GM12801 (cell line): ENCODE measurements around the gene STAB2.

Source experiments
- CTCF ChIP-seq: IDR thresholded peaks from one replicate; pipeline ENCODE4 v1.5.1; 2011; ENCODE audit warnings: control low read depth; ENCODE audit not compliant: insufficient read length; ENCODE audit errors: extremely low read depth

The STAB2 gene

GRCh38 chr12:103782399-103782798, 195.3 kb downstream of the STAB2 start:
- no peak for TF ChIP-seq CTCF

- TF ChIP-seq CTCF = no peak
Measured at GRCh38 chr12:103783744-103784664, 196.9 kb downstream of the STAB2 start.

- no peak for TF ChIP-seq CTCF
Measured at GRCh38 chr12:103785243-103786031, 198.4 kb downstream of the STAB2 start.

- TF ChIP-seq CTCF = no peak
Measured at GRCh38 chr12:103786201-103786600, 199.1 kb downstream of the STAB2 start.

GRCh38 chr12:103791350-103791920, 204.4 kb downstream of the STAB2 start:
- TF ChIP-seq CTCF = no peak

GRCh38 chr12:103793046-103793445, 206.0 kb downstream of the STAB2 start:
- no peak for TF ChIP-seq CTCF

GRCh38 chr12:103793512-103794045, 206.5 kb downstream of the STAB2 start:
- TF ChIP-seq CTCF = no peak
